ENCODE data around the gene SPTSSB.

DNA sequence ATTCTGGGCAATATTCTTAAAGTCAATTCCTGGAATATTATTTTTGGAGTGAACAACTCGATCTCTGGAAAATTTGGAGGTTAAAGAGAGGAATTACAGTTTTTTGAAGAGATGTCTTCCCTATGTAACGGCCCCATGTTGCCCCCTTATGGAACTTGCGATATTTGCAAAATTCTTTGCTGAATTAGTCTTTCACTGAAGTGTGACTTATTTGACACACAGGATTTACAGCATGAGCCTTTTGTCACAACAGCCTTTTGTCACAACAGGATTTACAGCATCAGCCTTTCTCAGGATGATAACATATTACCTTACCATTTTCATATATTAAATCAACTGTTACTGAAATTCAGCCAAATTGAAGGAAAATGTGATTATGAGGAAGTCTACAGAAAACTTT lies 37.8 kb upstream of the SPTSSB start:
- TF ChIP-seq GATA2 (IDR thresholded peaks at IDR 0.05; ENCODE audit: low read depth, low read length) (no peak), GATA3 (IDR thresholded peaks at IDR 0.05; ENCODE audit: low read depth, low read length) (no peak)
